Measurements from ENCODE around the gene BLNK.

Gene BLNK

GRCh38 chr10:96288151-96288621, 16.8 kb upstream of the BLNK start:
- DNase-seq (ENCODE audit: low spot score): no peak

DNA sequence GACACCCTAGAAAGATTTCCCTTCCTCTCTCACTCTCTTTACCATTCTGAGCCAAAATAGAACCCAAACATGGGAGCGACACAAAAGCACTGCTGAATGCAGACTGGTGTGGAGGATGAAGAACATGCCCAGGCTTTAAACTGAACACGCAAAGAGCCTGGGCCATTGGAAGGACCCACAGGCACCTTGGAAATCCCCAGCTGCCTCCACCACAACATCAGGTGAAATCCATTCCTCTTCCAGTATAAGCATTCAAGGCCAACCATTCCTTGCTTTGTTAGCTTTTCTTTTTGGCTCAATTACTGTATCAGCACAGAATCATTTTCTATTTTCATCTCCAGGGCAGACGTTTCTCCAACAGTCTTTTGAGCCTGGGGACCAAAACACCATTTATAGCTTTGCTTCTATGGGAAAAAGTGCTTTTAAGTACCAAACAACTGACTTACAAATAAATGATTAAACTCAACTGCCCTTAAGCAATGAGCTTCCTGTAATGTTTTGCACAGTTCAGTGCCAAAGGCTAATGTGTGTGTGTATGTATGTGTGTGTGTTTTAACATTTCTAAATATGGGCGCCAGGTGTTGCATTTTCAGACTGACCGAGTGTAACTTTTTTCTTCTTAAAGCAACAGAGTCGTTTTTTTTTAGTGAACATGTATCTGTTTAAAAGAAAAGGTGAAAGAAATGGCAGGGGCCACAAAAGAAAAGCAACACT, 16.2 kb upstream of the BLNK start:
- no peak for DNase-seq (ENCODE audit: low spot score)

DNA sequence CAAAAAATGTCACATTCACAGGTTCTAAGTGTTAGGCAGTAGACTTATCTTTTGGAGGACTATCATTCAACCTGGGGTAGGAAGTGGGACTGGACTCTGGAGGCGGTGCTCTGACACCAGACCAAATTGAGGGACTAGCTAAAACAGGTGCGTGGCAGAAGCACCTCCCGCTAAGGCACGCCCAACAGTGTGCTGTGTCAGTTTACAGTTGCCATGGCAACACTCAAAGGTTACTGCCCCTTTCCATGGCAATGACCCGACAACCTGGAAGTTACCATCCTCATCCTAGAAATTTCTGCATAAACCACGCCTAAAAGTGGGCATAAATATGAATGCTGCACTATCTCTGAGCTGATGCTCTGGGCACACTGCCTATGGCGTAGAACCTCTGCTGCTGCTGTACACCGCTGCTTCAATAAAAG, 14.0 kb upstream of the BLNK start:
- DNase-seq (ENCODE audit: low spot score): no peak

DNA sequence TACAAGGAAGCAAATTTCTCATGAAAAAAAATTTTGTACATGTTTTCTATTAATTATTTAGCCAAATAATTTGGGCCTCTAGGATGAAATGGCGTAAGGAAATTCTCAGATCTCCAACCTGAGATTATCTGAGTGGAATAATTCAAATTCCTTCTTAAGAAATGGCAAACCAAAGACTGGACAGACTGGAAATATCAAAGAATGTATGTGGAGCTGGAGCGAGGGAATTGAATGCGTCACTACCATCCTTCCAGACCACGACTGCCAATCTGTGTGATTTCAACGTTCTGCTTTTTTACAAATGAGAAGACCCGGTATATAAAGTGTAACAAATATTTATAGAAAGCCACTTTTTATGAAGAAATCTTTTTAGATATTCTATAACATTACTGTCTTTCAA, 12.4 kb upstream of the BLNK start:
- no peak for DNase-seq (ENCODE audit: low spot score)

DNA sequence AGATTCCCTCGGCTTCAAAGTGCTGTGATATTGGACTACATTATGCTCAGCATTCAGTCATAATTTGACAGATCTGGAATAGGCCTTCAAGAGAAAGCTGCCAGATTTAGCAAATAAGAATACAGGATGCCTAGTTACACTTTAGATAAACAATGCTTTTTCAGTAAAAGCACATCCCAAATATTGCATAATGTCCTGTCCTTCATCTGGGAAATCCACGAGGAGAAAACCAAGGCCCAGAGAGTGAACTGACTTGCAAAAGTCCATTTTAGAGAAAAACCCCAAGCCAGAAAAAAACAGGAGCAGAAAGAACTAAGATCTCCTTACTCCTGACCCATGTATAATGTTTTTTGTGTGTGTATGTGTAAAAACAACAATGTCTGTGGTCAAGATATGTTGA, 12.0 kb upstream of the BLNK start:
- no peak for DNase-seq (ENCODE audit: low spot score)

DNA sequence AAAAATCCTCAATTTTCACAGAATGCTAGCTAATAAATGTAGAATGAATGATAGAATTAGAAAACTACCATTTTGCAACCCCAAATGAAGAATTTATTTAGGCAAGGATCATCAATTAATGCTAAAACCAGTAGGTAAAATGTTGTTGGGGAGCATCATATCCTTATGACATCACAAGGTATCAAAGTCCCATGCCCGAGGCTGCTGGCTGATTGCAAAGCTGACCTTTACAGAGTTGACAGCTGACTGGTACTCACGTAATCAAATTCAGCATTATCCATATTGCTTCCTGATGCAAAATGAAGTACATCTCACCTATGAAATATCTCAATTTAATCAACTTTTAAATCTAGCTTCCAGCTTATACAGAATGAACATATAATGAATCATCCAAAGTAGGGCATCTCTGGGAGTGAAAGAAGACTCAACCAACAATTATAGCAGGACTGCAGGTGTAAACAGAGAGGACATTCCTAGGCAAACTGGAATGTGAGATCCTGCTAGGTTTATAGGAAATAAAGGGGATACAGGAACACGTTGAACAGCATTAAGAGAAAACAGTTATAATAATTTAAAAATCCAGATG, 10.2 kb upstream of the BLNK start:
- DNase-seq (ENCODE audit: low spot score): no peak

GRCh38 chr10:96280859-96281258, 9.5 kb upstream of the BLNK start:
- no peak for DNase-seq (ENCODE audit: low spot score)

- no peak for DNase-seq (ENCODE audit: low spot score)
Observed at GRCh38 chr10:96279191-96279641, 7.8 kb upstream of the BLNK start.

DNA sequence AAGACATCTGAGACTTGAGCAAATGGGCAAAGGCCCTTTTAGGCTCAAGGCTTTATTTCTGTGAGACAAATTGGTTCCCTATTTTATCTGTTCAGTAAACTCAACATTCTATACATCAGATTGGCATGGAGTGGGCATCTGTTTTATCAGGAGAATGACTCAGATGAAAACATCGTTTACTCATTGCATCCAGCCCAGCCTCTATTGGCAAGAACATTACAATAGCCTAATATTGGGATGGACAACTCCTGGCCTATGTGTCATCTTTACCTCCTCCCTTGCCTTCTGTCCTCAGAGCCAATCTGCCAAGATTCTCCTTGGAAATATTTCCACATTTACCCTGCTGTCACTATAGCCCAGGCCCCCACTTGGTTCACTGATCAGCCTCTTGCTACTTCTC, 5.5 kb upstream of the BLNK start:
- no peak for DNase-seq (ENCODE audit: low spot score)

DNA sequence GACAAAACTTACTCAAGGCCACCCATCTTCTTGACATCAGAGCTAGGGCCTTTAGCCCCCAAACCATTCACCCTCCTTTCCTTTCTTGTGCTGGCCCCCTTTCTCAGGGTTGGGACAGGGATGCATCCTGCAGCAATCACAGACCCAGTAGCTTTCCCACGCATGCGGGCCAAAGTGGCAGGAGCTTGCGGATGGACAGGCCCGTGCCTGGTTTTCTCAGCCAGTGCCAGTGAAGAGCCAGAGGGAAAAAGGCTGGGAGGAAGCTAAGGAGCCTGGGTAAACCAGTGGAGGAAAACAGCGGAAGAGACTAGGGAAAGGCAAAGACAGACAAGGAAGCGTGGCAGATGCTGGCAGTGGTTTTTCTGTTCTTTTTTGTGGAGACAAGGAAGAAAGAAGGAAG, 5.1 kb upstream of the BLNK start:
- DNase-seq (ENCODE audit: low spot score): no peak

DNA sequence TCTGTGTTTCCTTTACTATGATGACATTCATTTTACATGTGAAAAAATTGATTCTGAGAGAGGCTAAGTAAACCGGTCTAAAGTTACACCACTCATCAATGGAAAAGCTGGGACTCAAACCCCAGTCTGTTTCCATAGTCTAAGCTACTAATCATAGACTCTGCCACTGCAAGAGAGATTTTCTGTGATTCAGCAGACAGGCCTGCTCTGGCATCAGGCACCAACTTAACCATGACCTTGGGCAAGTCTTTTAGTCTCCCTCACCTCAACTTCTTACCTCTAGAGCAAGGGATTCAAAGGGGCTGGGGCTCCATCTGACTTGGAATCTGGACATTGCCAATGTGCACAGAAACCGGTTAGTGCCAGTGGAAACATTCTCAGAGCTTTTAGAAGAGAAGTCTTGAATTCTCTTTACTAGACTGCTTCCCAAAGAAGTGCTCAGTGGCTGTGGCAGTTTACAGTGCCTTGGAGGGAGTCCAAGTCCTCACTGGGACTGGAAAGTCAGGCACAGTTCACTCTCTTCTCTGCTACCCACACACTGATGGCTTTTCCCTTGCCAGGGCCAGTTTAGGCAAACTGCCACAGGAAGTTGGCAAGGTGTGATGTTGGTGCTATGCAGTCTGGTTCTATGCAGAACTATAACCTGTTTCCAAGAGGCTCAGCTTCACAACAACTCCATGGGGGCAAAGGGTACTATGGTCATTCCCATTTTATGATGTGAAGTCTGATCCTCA, 4.5 kb upstream of the BLNK start:
- peak; percentile 39 for DNase-seq (ENCODE audit: low spot score)

DNA sequence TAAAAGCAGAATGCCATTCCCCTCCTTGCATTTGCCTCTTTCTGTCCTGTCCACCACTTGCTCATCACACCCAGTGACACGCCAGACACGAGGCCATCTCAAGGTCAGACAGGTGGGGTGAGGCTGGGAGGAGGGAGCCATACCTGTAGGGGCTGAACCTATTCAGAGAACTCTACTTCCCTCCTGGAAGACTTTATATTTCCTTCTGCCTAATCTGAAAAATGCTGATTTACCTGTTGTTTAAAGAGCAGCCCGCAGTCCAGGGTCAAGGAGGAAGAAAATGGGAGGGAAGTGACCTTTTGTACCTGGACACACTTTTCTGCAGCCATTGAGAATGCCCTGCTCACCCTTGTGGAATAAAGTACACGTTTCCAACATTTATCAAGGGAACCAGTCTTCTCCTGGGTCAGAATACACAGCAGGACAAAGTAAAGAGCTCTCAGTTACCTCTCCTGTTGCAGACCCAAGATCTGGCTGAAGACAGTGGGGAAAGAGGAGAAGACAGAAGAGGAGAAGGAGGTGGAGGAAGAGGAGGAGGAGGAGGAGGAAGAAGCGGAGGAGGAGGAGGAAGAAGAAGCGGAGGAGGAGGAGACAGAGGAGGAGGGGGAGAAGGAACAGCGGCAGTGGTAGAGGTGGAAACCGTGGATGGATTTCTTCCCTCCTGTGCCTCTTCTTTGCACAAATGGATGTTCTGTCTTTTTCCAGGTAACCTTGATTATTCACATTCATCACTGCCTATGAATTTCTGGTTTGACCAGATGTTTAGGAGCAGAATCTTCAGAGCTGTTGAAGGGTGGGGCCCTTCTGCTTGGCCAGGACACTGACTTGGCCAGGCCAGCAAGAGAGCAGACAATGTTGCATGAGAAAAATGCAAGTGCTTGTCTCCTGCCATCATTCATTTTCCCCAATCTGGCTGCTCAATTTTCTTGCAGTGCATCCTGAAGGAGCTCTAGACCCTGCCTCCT, 1.2 kb upstream of the BLNK start:
- no peak for DNase-seq (ENCODE audit: low spot score)

- DNase-seq (ENCODE audit: low spot score): no peak
Observed at GRCh38 chr10:96270571-96270970, 798 bp downstream of the BLNK start.

- no peak for DNase-seq (ENCODE audit: low spot score)
Observed at GRCh38 chr10:96269438-96270300, 1.7 kb downstream of the BLNK start.

DNA sequence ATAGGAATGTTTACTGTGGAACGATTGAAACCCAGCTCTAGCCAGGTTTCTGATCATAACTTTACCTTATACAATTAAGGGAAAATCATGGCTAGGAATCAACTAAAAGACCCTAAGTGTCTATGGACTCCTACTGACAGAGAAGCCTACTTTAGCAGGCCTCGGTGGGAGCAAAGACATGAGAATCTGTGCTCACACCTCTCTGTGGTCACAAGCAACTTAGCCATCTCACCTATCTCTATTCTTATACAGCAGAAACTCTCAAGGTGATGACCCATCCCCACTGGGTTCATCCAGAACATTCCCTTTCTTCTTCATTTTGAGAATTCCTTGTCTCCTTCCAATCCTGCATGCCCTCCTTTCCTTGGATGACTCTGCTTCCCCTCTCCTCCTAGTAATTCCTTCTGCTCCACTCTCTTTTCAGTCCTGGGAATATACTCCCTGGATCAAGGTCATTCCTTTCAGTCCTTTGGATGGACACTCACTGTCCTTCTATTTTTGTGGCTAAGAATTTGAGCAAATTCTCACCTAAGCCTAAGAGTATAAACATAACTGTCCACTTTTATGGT, 2.9 kb downstream of the BLNK start:
- DNase-seq (ENCODE audit: low spot score): no peak

DNA sequence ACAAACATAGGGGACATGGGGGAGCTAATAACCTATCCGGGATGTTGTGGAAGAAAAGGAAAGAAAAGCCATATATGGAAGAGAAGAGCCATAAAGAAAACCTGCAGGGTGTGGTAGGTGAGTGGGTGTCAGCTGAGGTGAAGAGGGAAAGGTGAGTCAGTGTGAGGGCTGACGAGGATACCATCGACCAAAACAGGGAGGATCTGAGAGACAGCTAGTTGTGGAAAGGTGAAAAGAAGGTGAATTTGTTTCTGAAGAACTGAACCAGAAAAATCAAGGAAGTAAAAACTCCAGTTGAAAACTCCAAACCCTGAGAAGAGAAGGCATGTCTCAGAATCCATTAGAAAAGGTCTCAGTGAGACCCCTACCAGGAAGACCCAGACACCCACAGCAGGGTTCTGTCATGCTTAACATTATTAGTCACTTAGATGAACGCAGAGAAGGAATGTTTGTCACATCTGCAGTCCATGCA, 4.1 kb downstream of the BLNK start:
- no peak for DNase-seq (ENCODE audit: low spot score)

GRCh38 chr10:96266118-96266770, 5.1 kb downstream of the BLNK start:
- no peak for DNase-seq (ENCODE audit: low spot score)

DNA sequence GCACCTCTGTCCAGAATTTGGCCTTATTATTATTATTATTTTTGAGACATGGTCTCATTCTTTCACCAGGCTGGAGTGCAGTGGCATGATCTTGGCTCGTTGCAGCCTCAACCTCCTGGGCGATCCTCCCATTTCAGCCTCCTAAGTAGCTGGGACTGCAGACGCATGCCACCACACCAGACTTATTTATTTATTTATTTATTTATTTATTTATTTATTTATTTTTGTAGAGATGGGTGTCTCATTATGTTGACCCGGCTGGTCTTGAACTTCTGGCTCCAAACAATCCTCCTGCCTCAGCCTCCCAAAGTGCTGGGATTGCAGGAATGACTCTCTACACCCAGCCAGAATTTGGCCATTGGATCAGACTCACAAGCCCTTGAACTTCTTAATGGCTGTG, 6.4 kb downstream of the BLNK start:
- DNase-seq (ENCODE audit: low spot score): no peak

- DNase-seq (ENCODE audit: low spot score): no peak
Observed at GRCh38 chr10:96263669-96264068, 7.7 kb downstream of the BLNK start.

DNA sequence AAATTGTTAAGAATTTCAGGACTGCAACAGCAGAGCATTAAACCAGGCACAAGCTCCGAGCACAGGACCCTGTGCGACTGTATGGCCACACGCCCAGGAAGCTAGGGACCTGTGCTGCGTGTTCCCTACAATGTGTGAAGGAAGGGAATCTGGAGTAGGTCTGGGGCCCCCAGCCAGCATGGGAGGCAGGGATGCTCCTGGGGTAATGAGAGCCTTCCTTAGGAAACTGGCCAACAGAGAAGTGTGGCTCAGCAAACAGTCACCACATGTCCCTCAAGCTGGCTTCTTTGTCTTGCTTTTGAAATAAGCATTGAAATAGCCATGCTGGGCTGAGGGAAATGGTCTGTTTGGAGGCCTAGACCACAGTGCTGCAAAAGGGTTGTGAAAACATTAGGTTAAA, 8.2 kb downstream of the BLNK start:
- DNase-seq (ENCODE audit: low spot score): no peak

All from pons (tissue), 1 donor.